GM21717 (cell line): ENCODE measurements around the gene ST6GALNAC6.
A peak's percentile ranks its signal among the peaks of the same experiment; 100 is the strongest.

Source experiments
- ATAC-seq: cut with Tn5 transposase; IDR thresholded peaks from one replicate; pipeline ENCODE4 v1.9.1; 2021; ENCODE audit warnings: mild to moderate bottlenecking, moderate library complexity; ENCODE audit not compliant: unreplicated experiment

Gene ST6GALNAC6

GRCh38 chr9:127917603-127918002 is 18.2 kb upstream of the ST6GALNAC6 start:
- ATAC-seq, result no peak

DNA sequence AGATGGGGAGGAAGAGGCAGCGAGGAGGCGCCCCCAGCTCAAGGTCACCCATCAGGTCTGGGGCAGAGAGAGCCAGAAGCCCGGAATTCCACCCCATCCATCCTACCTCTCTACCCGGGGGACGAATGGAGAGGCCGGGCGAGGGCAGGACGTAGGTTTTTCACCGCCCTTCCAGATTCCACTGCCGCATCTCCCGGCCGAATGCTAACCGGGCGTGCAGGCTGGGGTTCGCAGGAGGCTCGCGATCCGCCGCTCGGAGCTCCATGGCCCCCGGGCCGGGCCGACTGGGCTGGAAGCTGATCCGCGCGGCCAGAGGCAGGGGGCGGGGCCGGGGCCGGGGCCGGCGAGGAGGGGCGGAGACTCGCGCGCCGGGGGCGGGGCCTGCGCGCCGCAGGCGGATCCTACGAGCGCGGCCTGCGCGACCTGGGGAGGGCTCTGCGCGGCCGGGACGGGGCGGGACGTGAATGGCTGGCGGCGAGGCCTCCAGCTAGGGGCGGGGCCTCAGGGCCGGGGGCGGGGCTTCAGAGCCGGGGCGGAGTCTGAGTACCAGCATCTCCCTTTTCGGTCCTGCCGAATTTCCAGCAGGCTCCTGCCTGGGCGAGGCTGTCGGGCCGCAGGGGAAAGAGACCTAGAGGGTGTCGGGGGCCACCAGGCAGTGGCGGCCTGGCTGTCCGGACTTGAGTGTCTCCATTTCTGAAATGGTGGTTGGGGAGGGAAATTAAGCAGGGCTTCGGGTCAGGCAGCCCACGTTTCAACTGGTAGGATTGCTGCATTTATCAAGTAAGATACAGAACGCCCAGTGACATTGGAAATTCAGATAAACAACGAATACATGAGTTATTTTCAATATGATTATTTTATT is 17.5 kb upstream of the ST6GALNAC6 start, which contains the start of gene ST6GALNAC4:
Gene ST6GALNAC4 (minus strand): TSS at position 322 of the 862 bp plus-strand sequence. CDS start 622 bp downstream, outside the sequence.
- peak; percentile 52 for ATAC-seq

DNA sequence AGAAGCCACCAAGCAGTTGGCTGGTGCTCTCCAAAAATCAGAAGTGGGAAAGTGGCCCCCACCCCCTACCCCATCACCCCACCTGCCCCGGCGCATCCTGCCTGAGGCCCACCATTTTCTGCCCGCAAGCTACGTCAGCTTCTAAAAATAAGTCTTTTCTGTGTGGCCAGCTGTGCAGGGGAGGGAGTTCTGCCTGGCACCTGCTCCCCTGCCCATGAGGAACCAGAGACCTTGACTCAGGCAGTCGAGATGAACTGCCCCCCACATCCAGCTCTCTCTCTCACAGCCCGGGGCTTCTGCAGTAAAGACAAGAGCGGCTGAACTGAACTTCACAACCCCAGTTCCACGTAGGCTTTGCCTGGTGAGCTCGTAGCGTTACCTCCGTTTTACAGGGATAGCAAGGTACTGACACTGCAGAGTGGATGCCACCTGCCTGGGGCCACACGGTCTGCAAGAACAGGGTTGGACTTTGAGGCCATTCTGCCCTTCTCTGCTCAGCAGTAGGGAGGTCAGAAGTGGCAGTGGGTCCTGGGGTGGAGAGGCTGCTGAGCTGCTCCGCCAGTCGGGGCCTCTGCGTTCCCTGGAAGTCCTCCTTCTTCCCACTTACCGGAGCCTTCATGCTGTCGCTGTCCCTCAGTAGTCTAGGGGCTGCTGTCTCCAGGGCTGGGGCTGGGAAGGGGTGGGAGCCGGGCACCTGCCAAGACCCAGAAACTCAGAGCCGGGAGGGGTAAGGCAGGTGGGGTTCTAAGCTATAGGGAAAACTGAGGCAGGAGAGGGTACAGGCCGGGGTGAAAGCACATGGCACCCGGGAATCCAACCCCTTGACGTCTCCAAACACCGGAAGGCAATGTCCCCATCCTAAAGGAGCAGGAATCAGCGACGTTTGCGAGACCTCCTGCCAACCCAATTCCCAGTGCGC is 16.7 kb upstream of the ST6GALNAC6 start:
- ATAC-seq, result no peak

- no peak for ATAC-seq
These were observed 15.9 kb upstream of the ST6GALNAC6 start for GRCh38 chr9:127915325-127915752.

DNA sequence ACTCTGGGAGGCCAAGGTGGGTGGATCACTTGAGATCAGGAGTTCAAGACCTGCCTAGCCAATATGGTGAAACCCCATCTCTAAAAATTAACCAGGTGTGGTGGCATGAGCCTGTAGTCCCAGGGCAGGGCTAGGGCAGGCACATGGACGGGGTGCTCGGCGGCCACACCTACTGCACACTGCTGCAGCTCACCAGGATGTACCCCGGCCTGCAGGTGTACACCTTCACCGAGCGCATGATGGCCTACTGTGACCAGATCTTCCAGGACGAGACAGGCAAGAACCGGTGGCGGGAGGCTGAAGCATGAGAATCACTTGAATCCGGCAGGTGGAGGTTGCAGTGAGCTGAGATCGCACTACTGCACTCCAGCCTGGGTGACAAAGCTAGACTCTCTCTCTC is 14.3 kb upstream of the ST6GALNAC6 start:
- no peak for ATAC-seq

DNA sequence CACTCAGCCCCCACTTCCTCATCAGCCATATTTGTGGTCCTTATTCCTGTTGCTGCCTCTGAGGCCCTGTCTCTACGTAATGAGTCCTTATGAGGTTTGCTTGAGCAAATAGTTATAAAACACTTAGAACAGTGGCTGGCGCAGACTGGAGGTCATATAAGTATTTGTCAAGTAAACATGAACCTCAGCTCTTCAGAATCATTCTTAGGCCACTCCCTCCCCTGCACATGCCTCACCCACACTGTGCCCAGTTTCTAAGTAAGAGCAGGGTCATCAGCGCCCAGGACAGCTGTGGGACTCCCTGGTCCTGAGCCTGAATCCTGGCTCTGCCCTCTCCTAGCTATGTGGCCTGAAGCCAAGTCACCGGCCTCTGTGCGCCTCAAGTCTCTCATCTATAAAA is 13.5 kb upstream of the ST6GALNAC6 start:
- no peak for ATAC-seq

DNA sequence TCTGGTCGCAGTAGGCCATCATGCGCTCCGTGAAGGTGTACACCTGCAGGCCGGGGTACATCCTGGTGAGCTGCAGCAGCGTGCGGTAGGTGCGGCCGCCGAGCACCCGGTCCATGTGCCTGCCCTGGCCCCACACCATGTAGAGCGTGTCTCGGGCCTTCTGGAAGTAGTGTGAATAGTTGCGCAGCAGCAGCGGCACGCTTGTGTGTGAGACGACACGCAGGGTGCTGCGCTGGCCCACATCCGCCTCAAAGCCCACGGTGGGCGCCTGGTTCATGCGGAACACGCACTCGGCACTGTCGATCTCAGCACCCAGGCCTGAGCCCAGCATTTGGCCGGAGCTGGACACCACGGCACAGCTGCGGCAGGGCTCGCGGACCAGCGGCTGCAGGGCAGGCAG is 12.9 kb upstream of the ST6GALNAC6 start:
- ATAC-seq, result no peak

DNA sequence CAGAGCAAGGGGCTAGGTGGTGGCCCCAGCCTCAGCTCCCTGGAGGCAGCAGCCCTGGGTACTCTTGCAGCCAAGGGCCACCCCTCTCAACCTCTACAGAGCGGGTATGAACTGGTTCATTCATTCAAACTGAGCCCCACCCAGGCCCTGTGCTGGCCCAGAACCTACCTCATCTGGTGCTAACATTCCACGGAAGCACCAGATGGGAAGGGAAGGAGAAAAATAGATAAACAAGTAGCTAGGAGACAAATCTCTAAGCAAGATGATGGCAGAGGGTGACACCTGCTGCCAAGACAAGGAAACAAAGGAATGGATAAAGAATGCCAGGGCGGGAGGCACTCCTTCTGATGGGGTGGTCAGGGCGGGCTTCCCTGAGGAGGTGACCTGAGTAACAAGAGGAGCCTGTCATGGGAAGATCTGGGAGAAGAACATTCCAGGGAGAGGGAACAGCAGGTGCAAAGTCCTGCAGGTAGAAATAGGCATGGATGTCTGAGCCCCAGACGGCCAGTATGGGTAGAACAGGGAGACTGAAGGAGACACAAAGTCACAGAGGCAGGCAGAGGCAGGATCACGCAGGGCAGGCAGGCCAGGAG is 11.3 kb upstream of the ST6GALNAC6 start:
- no peak for ATAC-seq

GRCh38 chr9:127909839-127910273 is 10.5 kb upstream of the ST6GALNAC6 start:
- no peak for ATAC-seq

GRCh38 chr9:127908660-127908926 is 9.2 kb upstream of the ST6GALNAC6 start:
- no peak for ATAC-seq

GRCh38 chr9:127907867-127908659 is 8.7 kb upstream of the ST6GALNAC6 start:
- no peak for ATAC-seq

DNA sequence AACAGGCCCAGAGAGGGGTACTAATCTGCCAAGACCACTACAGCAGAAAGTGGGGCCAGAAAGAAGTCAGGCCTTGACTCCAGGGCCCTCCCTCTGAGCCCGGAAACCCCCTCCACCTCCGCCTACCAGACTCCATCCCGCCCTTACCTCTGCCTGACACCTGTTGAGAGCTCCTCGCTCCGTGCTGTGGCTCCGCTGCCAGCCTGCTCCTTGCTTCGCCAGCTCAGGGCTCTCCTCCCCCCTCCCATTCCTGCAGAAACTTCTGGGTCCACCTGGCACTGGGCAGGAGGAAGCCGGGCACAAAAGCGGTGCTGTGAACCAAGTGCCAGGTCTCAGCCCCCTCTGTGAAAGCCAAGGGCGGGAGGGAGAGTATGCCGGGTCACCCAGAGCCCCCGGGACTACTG is 6.4 kb upstream of the ST6GALNAC6 start:
- ATAC-seq, result peak; percentile 36

DNA sequence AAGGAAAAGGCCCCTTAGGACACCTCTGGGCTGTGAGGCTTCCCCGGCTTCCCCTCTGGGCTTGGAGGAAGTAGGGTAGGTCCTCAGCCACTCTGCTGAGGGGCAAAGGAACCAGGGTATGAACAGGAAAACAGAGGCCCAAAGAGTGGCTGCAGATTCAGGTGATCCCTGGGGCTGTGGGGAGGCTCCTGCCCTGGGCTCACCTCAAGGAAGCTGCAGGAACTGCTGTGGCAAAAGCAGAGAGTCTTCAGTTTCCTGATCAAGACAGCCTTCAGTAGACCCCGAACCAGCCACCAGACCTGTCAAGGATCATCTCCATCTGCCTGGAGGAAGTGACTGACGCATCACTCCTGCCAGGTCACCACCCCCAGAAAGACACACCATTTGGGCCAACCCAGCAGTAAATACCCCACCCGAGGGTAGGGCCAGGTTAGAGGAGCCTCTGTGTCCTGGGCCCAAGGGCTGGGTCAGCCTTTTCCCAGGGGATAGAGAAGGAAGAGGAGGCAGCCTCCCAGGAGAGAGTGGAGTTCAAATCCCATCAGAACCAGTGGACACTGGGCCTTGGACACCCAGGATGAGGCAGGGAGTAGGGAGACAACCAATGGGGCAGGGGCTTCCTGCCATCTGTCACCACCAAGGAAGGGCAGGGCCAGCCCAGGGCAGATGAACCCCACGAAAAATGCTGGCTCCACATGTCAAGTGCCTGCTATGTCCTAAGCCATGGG is 5.8 kb upstream of the ST6GALNAC6 start:
- ATAC-seq, result no peak

DNA sequence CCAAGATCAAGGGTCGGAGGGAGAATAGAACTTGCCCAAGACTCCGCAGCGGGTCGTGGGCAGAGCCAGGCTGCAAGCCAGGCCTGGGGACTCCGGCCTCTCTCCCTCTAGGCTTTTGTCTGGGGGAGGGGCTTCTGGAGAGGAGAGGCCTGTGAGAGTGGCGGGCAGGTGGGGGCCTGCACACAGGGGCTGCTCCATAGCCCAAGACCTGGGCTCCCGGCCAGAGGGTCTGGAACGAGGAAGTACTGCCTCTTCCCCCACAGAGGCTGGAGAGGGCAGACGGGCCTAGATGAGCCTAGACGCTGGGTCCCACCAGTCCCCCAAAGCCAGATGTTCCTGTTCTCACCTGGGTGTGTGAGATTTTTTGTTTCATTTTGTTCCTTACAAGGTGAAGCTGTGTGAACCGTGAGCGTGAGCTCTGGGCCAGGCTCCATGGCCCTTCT is 5.2 kb upstream of the ST6GALNAC6 start:
- ATAC-seq, result no peak

DNA sequence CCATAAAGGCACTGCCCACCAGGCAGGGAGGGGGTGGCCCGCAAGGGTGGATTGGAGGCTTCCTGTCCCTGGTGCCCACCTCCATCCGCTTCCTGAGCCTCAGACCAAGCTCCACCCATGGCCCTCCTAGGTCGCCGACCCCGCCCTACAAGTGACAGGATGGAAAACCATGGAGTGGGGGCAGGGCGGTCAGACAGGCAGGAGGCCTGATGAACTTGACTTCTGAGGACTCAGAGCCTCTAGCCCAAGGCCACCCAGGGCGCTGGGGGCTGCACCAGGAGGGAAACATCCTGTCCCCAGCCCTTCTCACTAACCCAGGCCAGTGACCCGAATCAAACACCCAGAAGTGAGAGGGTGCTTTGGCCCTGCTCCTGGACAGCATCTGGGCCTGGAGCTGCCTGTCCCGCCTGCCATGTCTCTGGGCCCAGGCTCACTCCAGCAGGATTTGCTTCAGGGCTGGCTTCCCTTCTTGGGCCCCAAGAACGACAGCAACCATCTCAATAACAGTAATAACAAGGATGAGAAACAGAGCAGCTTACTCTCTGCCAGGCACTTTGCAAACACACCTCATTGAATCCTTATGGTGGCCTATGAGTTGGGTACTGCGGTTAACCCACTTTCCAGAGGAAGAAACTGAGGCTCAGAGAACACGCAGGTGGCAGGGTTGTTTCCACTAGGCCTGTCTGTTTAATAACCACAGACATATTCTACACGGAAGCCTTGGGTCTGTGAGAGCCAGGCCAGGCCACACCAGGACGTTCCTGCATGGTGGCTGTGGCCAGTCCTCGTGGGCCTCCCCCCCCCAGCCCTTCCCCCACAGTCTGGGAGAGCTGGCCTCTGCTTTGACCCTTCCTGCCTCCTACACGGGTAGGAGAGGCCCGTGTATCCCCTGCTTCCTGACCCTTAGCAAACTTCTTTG is 4.4 kb upstream of the ST6GALNAC6 start:
- no peak for ATAC-seq

GRCh38 chr9:127898433-127899127 is 823 bp downstream of the ST6GALNAC6 start:
- peak; percentile 17 for ATAC-seq

- ATAC-seq, result no peak
These were observed 2.2 kb downstream of the ST6GALNAC6 start for GRCh38 chr9:127897193-127897692.
